HG03139 (cell line): ENCODE measurements around the gene VARS2.
"Not testable (repeated sequence)": the region's sequence is repeated elsewhere in the genome, so short reads cannot be mapped to it uniquely, and the experiment has no call there.

Experiments used
- ATAC-seq: cut with Tn5 transposase; IDR thresholded peaks from one replicate; pipeline ENCODE4 v1.9.1; 2021; ENCODE audit not compliant: unreplicated experiment

Gene VARS2

DNA sequence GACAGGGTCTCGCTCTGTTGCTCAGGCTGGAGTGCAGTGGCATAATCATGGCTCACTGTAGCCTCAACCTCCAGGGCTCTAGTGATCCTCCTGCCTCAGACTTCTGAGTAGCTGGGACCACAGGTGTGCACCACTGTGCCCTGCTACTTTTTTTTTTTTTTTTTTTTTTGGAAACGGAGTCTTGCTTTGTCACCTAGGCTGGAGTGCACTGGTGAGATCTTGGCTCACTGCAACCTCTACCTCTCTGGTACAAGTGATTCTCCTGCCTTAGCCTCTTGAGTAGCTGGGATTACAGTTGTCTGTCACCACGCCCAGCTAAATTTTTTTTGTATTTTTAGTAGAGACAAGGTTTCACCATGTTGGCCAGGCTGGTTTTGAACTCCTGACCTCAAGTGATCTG is 13.0 kb downstream of the VARS2 start:
- not testable (repeated sequence) for ATAC-seq

DNA sequence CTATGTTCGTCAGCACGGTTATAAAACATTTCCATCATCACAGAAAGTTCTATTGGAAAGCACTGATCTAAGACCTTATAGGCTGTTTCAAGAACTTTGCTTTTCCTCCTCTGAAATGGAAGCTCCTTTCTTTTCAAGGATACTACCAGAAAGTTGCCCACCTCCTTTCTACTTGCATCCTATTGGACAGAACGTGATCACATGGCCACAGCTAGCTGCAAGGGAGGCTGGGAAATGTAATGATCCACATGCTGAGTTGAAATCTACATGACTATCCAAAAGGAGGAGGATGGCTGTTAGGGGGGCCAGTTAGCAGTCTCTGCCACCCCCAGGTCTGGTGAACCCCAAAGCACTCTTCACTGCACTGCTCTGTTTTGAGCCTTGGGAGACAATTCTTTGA is 14.6 kb downstream of the VARS2 start:
- no peak for ATAC-seq

DNA sequence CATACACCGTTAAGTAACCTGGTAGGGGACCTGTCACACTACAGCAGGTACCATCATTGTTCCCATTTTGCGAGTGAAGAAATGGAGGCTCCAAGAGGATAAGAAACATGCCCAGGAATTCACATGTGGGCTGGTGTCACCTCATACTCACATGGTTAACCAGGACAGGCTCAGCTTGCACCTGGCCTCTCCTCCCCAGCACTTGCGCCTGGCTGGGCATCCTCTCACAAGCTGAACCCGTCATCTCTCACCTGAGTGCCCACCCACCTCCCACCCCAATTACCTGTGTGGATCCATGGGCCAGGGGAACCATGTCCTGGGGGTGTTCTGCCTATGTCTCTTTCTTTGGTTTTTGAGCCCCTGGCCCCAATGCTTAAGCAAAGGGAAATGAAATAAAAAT is 16.5 kb downstream of the VARS2 start:
- ATAC-seq, result no peak

DNA sequence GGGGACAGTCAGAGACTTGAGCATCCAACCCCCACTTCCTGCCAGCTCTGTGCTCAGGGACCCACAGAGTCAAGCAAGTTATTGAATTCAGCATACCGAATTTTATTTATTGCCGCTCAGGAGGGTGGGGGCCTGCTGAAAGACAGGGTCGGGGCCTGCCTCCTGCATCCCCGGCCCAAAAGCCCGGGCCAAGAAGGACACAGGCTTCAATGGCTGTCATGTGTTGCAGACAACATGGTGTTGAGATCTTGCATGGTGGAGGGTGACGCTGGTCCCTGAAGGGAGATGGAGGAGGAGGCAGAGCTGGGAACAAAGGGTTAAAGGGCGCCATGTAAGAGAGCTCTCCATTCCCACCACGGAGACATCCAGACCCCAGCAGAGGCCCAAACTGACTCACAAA is 17.2 kb downstream of the VARS2 start:
- ATAC-seq, result no peak

DNA sequence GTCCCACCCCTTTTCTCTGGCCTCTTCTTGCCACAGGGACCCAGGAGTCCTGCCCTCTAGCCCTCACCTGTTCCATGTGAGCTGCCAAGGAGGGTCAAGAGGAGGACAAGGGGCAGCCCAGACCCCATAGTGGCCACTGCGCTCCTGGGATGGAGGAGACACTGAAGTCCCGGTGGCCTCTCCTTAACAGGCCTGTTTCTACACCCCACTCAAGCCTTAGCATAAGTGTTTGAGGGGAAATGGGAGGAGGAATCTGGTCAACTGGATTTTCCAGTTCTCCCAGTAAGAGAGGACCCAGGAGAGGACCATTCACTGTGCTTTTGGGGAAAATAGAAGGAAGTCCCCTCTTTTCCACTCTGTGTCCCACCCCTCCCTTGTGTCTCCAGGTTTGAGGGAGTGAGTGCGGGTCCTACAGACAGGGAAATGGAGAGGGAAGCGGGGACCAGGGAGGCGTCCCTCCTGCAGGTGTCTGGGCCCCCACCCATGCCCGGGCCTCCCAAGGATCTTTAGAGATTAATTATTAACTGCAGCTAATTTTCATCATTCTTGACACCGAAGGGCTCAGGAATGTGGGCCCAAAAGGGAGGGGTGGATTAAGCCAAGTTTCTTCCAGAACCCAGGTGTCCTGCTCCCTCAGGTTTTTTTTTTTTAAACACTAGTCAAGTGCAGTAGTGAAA is 18.1 kb downstream of the VARS2 start, which contains the start of gene SFTA2:
Gene SFTA2 (minus strand): TSS at position 202 of the 677 bp plus-strand sequence. CDS start 74 bp downstream, at position 128.
- ATAC-seq, result no peak

DNA sequence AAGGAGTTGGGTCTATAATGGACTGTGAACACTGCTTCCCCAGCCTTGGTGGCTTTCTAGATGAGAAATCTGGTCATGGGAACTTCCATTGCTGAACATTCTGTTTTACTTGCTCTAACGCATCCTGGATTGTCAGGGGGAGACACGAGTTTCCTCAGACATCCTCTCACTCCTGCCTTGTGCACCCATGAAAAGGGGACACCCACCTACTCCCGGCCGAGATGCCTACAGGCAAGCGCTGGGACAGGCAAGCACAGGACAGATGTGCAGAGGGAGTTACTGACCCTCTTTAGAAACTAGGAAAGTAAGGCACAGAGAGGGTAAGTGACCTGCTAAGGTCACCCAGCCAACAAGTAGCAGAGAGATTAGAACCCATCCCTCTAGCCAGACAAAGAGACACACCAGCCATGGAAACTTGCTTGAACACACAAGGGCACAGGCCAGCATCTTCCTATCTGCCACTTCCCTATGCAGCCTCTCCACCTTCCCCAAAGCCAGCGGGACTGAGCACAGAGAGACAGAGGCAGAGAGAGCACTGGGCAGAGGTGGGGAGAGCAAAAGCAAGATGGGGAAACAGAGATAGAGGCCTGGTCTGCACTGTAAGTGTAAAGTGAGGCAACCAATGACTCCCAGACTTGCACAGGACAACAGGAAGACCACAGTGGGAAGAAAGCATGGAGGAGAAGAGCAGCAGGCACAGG is 18.8 kb downstream of the VARS2 start:
- ATAC-seq, result no peak

DNA sequence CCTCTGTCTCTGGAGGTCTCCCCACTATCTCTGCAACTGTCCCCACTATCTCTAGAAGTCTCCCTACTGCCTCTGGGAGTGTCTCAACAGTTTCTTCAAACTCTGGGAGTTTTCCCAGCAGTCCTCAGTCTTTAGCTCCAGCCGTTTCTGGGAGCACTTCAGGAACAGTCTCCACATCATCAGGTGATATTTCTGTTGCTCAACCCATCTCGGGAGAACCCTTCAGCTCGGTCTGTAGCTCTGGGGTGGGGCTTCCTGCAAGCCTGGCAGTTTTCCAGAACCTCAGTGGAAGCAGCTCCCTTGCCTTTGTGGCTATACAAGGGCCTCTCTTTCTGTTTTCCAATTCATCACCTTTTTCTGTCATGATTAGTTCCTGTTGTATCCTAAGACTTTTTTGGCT is 21.0 kb downstream of the VARS2 start:
- ATAC-seq, result no peak

DNA sequence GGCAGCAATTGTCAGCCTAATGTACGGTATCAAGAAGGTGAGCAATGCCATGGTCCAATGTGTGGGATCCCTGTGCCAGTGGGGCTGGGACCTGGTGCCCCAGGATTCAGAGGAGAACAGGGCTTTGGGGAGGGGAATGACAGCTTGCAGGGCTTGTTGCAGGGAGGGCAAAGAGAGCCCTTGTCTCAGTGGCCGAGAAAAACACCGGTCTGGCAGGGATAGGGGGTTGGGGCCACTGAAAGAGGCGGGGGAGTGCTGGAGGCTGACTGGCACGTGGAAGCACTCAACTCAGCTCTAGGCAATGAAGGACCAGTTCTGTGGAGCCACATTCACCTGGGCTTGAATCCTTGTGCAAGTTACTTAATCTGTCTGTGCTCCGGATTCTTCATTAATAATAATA is 23.2 kb downstream of the VARS2 start:
- ATAC-seq, result no peak

DNA sequence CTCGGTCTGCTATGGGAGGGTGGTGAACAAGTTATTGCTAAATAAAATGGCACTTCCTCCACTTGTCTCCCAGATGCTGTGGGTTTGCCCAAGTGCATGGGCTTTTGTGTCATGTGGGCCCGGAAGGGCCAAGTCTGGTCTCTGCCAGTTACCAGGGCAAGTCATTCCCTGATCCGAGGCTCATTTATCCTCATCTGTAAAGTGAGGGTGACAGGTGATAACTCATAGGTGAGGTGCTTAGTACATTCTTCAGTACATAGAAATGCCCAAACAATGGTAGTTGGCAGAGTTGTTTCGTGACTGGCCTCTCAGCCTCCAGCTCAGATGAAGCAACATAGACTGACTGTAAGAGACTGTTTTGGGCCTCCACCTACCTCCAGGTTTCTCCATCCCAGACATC is 24.7 kb downstream of the VARS2 start:
- ATAC-seq, result no peak

DNA sequence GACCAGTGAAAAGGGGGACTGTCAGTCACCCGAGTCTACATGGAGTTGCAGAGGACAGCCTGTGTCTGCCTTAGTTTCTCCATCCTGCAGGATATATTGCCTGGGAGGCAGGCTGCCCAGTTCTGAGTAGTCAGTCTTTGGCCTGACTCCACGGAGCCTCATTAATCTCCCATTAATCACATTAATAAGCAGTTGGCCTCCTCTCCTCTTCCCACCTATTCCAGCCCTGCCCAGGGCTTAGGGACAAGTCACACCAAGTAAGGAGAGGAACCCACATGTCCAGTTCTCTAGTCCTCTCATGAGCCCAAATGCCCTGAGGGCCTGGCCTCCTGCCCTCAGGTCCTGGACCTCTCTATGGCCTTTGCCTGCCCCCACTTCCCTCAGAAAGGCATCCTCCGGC is 25.4 kb downstream of the VARS2 start:
- ATAC-seq, result no peak

DNA sequence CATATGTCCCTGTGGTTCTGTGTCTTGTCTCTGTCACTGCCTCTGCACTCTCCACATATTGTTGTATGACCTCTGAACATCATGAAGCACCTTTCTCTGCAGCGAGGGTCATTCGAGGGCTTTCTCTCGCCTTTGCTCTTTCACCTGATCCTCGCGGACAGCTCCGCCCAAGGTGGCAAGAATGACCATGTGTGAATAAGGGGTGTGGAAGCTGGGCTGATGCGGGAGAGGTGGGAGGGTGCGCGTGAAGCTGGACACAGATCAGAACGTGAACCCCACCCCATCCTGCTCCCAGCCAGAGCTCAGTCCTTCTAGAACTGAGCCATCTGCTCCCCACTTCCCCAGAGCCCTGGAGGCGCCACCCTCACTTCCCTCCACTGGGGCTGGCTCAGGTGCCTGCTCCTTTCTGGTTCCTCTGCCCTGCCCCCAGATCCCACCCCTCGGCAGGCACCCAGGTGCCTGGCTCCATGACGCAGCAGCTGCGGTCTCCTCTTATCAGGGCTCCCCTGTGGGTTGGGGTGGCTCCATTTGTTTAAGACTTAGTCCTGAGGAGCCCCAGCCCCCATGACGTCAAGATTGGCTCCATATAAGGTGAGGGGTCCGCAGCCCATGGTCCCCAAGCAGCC is 26.4 kb downstream of the VARS2 start, which contains the start of gene MUCL3:
Gene MUCL3 (plus strand): TSS at position 613 of the 626 bp plus-strand sequence. CDS start 27 bp downstream, outside the sequence.
- no peak for ATAC-seq

DNA sequence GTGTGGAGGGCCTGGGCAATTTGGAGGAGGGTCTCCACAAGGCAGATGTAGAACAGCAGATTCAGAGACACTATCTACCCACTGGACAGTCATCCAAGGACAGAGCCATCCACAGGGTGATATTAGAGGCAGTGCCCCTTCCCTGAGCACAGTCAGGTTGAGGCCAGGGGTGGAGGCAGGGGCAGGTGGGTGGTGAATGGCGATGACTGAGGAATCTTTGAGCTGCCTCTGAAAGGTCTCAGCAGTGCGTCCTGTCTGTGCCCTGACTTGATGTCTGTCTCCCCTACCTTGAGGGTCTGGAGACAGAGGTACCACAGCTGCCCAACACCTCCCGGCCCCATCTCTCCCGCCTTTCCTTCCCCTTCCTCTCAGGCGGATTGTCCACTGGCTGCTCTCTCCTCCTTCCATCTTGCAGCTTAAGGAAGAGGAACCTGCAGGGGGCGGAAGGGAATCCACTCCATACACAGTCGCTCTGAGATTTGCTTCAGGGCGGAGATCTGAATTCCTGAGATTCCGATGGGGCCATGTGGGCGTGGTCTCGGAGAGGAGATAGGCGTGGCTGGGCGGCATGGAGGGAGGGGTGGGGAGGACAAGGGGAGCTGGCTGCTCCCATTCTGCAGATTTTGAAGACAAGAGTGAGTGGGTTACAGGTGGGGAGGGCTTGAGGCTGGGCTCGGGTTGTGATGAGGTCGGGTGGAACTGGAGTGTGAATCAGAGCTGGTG is 28.5 kb downstream of the VARS2 start:
- ATAC-seq, result no peak

DNA sequence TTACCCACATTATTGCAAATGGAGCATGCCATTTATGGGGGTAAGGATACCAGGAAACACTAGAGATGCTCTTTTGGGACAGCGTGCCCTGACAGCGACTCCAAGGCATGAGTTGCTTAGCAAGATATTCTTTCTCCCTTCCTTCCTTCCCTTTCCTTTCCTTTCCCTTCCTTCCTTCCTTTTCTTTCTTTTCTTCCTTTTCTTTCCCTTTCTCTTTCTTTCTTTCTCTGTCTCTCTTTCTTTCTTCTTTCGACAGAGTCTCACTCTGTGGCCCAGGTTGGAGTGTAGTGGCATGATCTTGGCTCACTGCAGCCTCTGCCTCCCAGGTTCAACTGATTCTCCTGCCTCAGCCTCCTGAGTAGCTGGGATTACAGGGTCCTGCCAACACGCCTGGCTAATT is 30.0 kb downstream of the VARS2 start:
- ATAC-seq, result no peak

DNA sequence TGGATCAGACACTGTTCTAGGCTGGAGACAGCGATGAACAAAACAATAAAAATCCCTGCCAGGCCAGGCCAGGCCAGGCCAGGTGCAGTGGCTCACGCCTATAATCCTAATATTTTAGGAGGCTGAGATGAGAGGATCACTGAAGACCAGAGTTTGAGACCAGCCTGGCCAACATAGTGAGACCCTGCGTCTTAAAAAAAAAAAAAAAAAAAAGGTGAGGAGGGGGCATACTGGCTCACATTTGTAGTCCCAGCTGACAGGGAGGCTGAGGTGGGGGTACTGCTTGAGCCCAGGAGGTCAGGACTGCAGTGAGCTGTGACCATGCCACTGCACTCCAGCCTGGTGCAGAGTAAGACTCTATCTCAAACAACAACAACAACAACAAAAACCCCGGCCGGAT is 31.2 kb downstream of the VARS2 start:
- ATAC-seq, result no peak

DNA sequence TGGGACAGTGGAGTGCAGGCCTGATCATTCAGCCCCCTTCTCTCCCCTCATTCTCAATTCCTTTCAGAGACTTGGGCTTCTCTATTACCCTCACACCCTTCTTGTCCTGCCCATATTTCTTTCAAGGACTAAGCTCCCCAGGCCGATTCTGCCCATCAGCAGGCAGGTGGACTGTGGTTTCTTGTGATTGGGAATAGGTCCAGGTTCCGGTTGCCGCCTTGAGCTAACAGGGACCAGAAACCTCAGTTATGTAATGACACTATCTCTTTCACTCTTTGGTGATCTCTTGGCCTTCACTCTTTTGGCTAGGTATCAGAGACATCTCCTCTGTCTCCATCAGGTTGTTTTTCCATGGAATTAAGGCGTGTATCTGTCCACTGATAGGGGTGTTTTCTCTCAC is 33.2 kb downstream of the VARS2 start:
- no peak for ATAC-seq

DNA sequence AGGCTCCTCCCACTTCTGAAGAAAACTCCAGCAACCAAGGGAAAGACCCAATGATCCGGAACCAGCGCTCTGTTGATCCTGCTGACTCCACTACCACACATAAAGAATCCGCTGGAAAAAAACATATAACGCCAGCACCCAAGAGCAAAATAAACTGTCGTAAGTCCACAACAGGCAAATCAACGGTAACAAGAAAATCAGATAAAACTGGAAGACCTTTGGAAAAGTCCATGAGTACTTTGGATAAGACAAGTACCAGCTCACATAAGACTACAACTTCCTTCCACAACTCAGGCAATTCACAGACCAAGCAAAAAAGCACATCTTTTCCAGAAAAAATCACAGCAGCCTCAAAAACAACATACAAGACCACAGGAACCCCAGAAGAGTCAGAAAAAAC is 34.8 kb downstream of the VARS2 start:
- ATAC-seq, result no peak

DNA sequence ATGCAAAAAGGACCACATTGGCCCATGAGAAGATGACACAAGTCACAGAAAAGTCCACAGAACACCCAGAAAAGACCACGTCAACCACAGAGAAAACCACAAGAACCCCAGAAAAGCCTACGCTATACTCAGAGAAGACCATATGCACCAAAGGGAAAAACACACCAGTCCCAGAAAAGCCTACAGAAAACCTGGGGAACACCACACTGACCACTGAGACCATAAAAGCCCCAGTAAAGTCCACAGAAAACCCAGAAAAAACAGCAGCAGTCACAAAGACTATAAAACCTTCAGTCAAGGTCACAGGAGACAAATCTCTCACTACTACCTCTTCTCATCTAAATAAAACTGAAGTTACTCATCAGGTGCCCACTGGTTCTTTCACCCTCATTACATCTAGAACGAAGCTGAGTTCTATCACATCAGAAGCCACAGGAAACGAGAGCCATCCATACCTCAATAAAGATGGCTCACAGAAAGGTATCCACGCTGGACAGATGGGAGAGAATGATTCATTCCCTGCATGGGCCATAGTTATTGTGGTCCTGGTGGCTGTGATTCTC is 38.0 kb downstream of the VARS2 start:
- no peak for ATAC-seq

DNA sequence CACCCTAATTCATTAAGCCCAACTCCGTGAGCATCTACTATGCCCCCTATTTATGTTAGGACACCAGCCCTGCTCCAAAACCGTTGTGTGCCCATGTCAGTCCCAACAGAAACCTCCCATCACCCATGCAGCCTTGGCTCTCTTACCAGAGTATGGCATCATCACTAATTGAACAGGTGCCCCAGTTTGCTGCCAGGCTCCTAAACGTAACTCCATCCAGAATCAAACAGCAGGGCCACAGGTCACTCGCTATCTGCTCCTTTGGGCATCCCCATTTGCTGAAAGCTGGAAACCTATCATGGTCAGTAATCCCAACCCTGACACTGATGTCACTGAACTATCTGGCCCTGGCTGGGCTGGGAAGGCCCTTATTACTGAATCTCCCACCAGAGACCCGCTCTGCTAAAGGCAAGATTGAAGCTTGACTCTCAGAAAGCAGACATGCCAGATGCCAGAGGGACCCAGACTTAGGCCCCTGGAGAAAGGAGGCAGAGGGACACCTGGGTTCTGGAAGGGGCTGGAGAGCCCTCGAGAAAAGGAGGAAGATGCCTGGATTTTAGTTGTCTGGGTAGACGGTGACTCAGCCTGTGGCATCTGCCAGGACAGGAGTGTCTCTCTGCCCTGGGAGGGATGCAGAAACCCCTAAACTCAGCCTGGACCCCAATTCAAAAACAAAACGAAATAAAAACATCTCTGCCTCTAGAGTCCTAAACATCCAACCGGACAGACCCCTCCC is 40.8 kb downstream of the VARS2 start:
- ATAC-seq, result no peak

DNA sequence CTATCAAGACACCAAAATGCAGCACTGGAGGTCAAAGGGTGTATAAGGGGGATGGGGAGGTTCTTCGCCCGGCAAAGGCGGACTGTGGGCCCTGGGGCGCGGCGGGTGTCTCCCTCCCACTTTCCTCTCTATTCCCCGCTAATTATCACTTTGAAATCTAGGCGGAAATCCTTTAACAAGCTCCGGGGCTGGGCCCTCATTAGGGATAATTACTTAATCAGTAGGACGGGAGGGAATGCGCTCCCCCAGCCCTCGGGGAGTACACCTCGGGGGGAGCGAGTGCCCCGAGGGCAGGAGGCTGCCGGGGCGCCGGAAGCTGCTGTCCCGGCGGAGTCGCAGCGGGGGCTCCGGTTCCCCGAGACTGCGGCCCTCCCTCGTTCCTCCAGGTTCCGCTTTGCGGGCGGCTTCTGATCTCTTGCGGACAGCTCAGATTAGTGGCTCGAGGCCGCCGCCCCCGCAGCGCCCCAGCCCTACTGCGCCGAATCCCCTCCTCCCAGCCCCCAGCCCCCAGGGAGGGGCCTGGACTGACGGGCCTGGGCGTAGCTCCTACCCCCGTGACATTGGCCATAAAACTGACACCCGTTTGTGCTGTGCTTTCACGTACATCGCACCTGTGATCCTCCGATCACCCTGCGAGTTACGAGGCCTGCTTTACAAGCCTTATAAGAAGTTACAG is 41.5 kb downstream of the VARS2 start:
- no peak for ATAC-seq

DNA sequence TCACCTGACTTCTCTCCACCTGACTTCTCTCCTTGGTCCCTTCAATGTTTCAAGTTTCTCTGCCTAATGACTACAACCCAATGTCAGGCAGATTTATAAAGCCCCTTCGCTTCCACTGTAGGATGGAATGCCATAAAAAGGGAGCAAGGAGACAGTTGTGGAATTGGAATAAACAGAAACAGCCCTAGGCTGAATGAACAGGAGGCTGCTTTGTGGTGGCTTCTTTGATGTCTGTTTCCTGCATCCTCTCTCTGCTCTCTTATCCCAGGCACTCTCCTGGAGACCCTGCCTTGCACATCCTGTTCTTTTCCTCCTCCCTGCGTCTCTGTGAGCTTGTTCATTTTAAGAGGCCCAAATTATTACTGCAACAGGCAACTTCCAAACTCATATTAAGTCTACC is 43.7 kb downstream of the VARS2 start:
- ATAC-seq, result no peak
